ENCODE results near the gene TMF1.

TMF1 gene

GRCh38 chr3:69011096-69011730 is 40.9 kb downstream of the TMF1 start:
- Mint-ChIP-seq H3K27ac (no peak overlapping the region), H3K9me3 (no peaks in the 10 kb centered on the region), H3K4me3 (no peak overlapping the region), H3K27me3 (no peaks in the 10 kb centered on the region), H3K36me3 (peaks cover 13% of the 10 kb centered on the region), H3K4me1 (peaks cover 5% of the 10 kb centered on the region)
- no peak for ATAC-seq

DNA sequence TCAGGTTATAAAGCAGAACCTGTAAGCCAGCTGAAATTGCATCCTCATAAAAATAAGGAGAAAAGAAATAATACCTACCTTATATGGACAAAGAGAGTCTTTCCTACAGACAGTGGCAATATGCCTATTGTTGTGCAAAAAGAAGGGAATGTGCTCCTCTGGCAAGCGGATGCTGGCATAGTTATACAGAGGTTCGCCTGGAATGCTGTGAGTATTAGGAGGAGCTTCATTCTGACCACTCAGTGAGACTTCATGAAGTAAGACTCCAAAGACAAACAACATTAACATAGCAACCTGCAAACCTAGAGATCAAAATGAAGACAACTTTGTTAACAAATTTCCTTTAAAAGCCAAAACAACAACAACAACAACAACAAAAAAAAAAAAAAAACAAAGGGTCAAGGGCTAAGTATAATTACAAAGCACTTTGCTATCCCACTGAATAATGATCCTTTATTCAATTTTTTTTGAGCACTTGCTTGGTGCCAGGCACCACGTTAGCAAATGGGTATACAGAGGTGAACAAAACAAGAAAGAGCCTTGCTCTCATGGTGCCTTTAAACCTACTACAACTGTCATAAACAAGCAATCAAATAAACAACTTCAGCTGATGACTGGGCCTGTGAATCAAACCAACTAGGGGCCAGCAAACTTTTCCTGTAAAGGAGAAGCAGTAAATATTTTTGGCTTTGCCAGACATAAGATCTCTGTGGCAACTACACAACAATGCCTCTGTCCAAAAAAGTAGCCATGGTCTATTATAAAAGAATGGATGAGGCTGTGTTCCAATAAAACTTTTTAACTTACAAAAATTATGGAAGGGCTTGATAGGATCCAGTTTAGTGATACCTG is 42.3 kb downstream of the TMF1 start:
- Mint-ChIP-seq H3K27me3 (no peaks in the 10 kb centered on the region), H3K36me3 (peaks cover 27% of the 10 kb centered on the region), H3K4me3 (no peak overlapping the region), H3K27ac (no peak overlapping the region), H3K9me3 (no peaks in the 10 kb centered on the region), H3K4me1 (peaks cover 5% of the 10 kb centered on the region)
- no peak for ATAC-seq

DNA sequence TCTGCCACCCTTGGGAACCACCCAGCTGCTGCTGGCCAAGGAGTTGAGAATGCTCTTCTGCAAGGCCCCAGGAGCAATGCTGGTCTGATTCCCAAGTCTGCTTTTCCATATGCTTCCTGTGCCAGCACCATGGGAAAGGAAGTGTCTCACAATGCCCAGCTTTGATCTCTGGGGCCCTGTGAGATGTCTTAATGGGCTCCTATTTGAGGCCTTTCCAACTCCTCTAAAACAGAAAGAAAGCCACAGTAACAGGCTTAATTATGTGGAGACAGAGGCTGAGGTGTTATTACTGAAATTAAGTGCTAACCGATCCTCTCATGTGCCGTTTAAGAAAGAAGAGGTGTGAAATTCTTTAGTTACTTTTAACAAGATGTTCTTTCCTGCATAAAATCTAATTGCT is 43.2 kb downstream of the TMF1 start:
- no peaks in the 10 kb centered on the region for H3K27me3 Mint-ChIP-seq
- ATAC-seq = no peak
- H3K4me1 Mint-ChIP-seq = no peaks in the 10 kb centered on the region
- no peak overlapping the region for H3K4me3 Mint-ChIP-seq
- H3K27ac Mint-ChIP-seq = no peak overlapping the region
- H3K9me3 Mint-ChIP-seq = no peaks in the 10 kb centered on the region
- peaks cover 30% of the 10 kb centered on the region for H3K36me3 Mint-ChIP-seq

DNA sequence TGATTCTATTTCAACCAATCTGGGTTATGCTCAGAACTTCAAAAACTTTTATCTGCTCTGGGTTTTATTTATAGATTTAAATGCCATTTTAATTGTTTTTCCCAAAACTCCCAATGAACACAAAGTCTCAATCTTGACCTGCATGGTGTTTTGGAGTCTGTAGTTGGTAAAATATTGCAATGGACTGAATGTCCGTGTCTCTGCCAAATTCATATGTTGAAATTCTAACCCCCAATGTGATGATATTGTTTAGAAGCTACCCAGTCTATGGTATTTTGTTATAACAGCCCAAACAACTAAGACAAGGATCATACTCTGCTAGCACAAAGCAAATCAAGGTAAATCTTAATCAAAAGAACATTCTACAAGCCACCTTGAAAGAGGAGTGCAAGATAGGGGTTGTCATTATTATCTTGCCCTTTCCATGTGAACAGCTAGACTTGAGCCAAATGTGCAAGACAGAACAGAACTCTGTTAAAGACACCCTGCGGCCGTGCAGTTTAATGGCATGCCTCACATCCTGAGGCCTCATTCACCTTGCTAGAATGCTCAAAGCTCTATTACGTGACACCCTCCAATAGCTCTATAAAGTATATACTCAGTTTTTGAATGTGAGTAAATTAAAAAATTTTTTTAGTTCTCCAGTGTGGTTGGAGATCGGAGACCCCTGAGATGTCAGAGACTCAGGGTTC is 46.2 kb downstream of the TMF1 start:
- Mint-ChIP-seq H3K36me3 (peaks cover 56% of the 10 kb centered on the region), H3K27ac (no peak overlapping the region), H3K4me3 (no peak overlapping the region), H3K27me3 (no peaks in the 10 kb centered on the region), H3K9me3 (no peaks in the 10 kb centered on the region), H3K4me1 (no peaks in the 10 kb centered on the region)
- ATAC-seq = no peak

DNA sequence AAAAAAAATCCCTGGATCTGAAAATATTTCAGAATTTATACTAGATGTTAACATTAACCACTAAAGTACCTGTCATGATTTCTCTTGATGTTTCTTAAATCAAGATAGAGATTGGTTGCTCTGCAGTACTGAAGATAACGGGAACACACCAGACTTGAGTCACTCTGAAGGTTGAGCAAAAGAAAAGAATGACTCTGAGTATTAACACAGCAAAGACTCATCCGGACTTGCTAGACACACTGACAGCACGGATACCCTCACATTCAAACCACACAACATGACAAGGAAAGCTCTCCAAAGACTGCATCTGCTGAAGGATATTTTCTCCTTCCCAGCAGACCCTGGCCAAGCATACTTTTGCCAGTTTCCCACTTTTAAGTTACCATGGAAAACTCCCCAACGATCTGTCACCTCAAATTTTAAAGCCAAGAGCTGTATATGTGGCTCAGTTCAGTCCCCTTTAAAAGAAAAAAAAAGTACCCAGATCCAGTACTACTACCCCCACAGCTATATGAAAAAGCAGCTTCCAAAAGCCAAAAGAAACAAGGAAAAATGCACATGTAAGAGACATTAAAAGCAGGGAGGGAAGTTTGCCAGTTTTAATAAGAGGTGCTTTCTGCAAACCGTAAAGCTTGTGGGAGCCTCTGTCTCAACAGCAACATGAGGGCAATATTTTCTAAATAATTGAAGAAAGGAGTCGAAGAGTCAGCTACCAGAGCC is 46.9 kb downstream of the TMF1 start:
- H3K36me3 Mint-ChIP-seq = peaks cover 58% of the 10 kb centered on the region
- no peaks in the 10 kb centered on the region for H3K27me3 Mint-ChIP-seq
- no peak for ATAC-seq
- no peaks in the 10 kb centered on the region for H3K9me3 Mint-ChIP-seq
- no peak overlapping the region for H3K27ac Mint-ChIP-seq
- H3K4me1 Mint-ChIP-seq = no peaks in the 10 kb centered on the region
- no peak overlapping the region for H3K4me3 Mint-ChIP-seq

- Mint-ChIP-seq H3K9me3 (no peaks in the 10 kb centered on the region), H3K27ac (no peak overlapping the region), H3K36me3 (peaks cover 65% of the 10 kb centered on the region), H3K4me3 (no peak overlapping the region), H3K27me3 (no peaks in the 10 kb centered on the region), H3K4me1 (no peaks in the 10 kb centered on the region)
- ATAC-seq = no peak
Observed at GRCh38 chr3:69004138-69004537, 48.0 kb downstream of the TMF1 start.

DNA sequence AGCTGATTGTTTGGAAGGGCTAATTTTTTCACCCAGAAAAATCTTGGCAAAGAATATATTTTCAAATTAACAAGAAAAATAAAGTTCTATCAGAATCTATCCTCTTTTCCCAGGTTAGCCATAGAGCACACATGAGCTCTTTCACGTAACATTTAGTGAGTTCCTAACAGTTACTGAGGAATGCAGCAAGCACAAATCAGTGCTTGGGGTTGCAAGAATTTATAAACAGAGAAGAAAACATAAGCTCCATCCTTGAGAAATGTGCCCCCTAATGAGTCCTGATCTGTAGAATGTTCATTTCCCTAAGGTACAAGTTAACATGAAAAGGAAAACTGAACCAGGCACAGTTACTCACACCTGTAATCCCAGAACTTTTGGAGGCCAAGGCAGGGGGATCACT is 52.5 kb downstream of the TMF1 start:
- no peaks in the 10 kb centered on the region for H3K9me3 Mint-ChIP-seq
- ATAC-seq = no peak
- peaks cover 68% of the 10 kb centered on the region for H3K36me3 Mint-ChIP-seq
- no peaks in the 10 kb centered on the region for H3K27me3 Mint-ChIP-seq
- H3K4me1 Mint-ChIP-seq = no peaks in the 10 kb centered on the region
- H3K27ac Mint-ChIP-seq = no peak overlapping the region
- H3K4me3 Mint-ChIP-seq = no peak overlapping the region

DNA sequence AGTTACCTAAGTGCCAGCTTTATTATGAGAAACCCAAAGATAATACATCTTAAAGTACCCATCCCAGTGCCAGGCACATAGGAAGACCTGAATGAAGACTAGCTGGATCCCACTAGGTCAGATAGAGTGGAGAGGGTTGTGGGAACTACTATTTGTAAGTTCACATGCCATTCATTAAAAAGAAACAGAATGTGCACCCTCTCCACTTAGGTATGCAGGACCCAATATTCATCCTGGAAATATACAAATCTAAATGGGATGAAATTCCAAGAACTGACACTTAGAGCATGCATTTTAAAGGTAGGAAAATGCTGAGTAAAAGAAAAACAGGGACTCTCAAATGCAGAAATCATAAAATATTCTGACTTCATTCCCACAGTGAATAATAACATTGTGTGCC is 53.0 kb downstream of the TMF1 start:
- no peak overlapping the region for H3K27ac Mint-ChIP-seq
- no peaks in the 10 kb centered on the region for H3K27me3 Mint-ChIP-seq
- H3K4me1 Mint-ChIP-seq = no peaks in the 10 kb centered on the region
- no peak for ATAC-seq
- no peaks in the 10 kb centered on the region for H3K9me3 Mint-ChIP-seq
- H3K4me3 Mint-ChIP-seq = no peak overlapping the region
- peaks cover 72% of the 10 kb centered on the region for H3K36me3 Mint-ChIP-seq

- H3K9me3 Mint-ChIP-seq = peaks cover 7% of the 10 kb centered on the region
- H3K4me1 Mint-ChIP-seq = no peaks in the 10 kb centered on the region
- H3K27me3 Mint-ChIP-seq = no peaks in the 10 kb centered on the region
- no peak overlapping the region for H3K27ac Mint-ChIP-seq
- H3K36me3 Mint-ChIP-seq = peaks cover 77% of the 10 kb centered on the region
- no peak overlapping the region for H3K4me3 Mint-ChIP-seq
- no peak for ATAC-seq
Observed at GRCh38 chr3:68997887-68998286, 54.2 kb downstream of the TMF1 start.

- Mint-ChIP-seq H3K9me3 (peaks cover 9% of the 10 kb centered on the region), H3K27ac (no peak overlapping the region), H3K36me3 (peaks cover 78% of the 10 kb centered on the region), H3K27me3 (no peaks in the 10 kb centered on the region), H3K4me3 (no peak overlapping the region), H3K4me1 (no peaks in the 10 kb centered on the region)
- ATAC-seq = no peak
Observed at GRCh38 chr3:68996356-68996995, 55.7 kb downstream of the TMF1 start.

- H3K4me3 Mint-ChIP-seq = no peak overlapping the region
- peaks cover 65% of the 10 kb centered on the region for H3K36me3 Mint-ChIP-seq
- no peak for ATAC-seq
- H3K9me3 Mint-ChIP-seq = peaks cover 9% of the 10 kb centered on the region
- no peaks in the 10 kb centered on the region for H3K4me1 Mint-ChIP-seq
- no peak overlapping the region for H3K27ac Mint-ChIP-seq
- H3K27me3 Mint-ChIP-seq = no peaks in the 10 kb centered on the region
Observed at GRCh38 chr3:68988740-68989139, 63.4 kb downstream of the TMF1 start.

DNA sequence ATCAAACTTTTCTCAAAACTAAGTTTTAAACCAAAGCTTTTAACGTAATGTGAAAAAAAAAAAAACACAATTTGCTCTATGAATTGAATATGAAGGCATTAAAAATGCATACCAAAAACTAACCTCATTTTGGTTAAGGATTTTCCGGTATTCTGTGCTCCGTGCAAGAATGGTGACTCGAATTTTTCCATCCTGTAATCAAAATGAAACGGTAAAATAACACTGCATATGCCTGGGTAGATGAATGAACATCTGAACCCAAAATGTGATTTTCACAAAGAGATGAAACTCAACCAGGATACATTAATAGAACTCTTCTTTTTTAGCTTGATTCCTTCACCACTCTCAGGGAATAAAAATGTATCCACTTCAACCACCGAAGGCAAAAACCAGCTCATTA is 64.8 kb downstream of the TMF1 start:
- H3K9me3 Mint-ChIP-seq = peaks cover 3% of the 10 kb centered on the region
- ATAC-seq = no peak
- no peak overlapping the region for H3K4me3 Mint-ChIP-seq
- H3K4me1 Mint-ChIP-seq = no peaks in the 10 kb centered on the region
- H3K27me3 Mint-ChIP-seq = no peaks in the 10 kb centered on the region
- peaks cover 60% of the 10 kb centered on the region for H3K36me3 Mint-ChIP-seq
- no peak overlapping the region for H3K27ac Mint-ChIP-seq

GRCh38 chr3:68986496-68987208 is 65.5 kb downstream of the TMF1 start:
- no peak for ATAC-seq

DNA sequence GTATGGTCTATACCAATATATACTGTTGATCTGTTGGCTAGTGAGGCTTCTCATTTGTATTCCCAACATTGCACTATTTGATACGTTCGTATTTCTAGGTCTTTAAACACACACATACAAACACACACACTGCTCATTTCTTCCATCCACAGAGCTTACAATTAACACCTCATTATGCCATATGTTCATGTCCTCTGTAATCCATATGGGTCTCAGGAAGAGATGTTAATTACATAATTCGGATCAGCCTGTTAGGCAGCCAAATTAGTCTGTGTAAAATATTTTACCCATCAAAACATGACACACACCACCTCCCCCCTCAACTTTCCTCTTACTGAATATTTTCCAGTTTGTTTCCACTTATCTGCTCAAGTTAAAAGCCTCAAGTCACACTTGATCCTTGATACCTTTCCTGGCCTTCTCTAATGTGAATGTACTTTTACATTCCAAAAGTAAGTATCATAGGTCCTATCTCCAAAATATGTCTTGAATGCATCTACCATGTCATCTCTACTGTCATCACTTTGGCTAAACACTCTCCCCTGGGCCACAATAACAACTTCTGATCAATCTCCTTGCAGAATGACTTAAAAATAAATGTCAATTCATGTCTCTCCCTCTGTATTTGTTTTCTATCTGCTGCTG is 66.9 kb downstream of the TMF1 start:
- H3K9me3 Mint-ChIP-seq = no peaks in the 10 kb centered on the region
- peaks cover 47% of the 10 kb centered on the region for H3K36me3 Mint-ChIP-seq
- no peaks in the 10 kb centered on the region for H3K4me1 Mint-ChIP-seq
- no peak overlapping the region for H3K27ac Mint-ChIP-seq
- H3K4me3 Mint-ChIP-seq = no peak overlapping the region
- ATAC-seq = no peak
- H3K27me3 Mint-ChIP-seq = no peaks in the 10 kb centered on the region

More at GRCh38 chr3:68986496-68987208, 65.5 kb downstream of the TMF1 start:
- peaks cover 53% of the 10 kb centered on the region for H3K36me3 Mint-ChIP-seq
- H3K27ac Mint-ChIP-seq = no peak overlapping the region
- H3K4me1 Mint-ChIP-seq = no peaks in the 10 kb centered on the region
- no peaks in the 10 kb centered on the region for H3K9me3 Mint-ChIP-seq
- no peak overlapping the region for H3K4me3 Mint-ChIP-seq
- H3K27me3 Mint-ChIP-seq = no peaks in the 10 kb centered on the region
